Measurements from ENCODE around the gene PTPRG. TPM values are rescaled to one million over a fixed set of nuclear protein-coding genes. Genes with fewer than 3 reads are reported as not detected.
A peak's percentile ranks its signal among the peaks of the same experiment; 100 is the strongest.

The PTPRG gene
- total RNA-seq, 6 experiments from 2014 or later: 29.4 to 34.7 (median 32.7) TPM

GRCh38 chr3:61664105-61664482 lies 102.7 kb downstream of the PTPRG start:
- Mint-ChIP-seq H3K4me3 (peak overlapping the region; percentile 92), H3K4me1 (ENCODE audit: low read depth) (peaks cover 69% of the 10 kb centered on the region), H3K27me3 (ENCODE audit: insufficient read depth) (no peaks in the 10 kb centered on the region), H3K36me3 (ENCODE audit: low read depth) (peaks cover 6% of the 10 kb centered on the region; the same call in 1 of the 2 replicates), H3K27ac (peak overlapping the region; percentile 97), H3K9me3 (no peaks in the 10 kb centered on the region)
- DNase-seq: peak; percentile 94
- no peak for TF ChIP-seq CTCF (IDR thresholded peaks at IDR 0.05)

GRCh38 chr3:61665121-61665520 lies 103.8 kb downstream of the PTPRG start:
- Mint-ChIP-seq H3K27ac (peak overlapping the region; percentile 55), H3K4me1 (ENCODE audit: low read depth) (peaks cover 75% of the 10 kb centered on the region), H3K9me3 (no peaks in the 10 kb centered on the region), H3K36me3 (ENCODE audit: low read depth) (peaks cover 6% of the 10 kb centered on the region; the same call in 1 of the 2 replicates), H3K4me3 (no peak overlapping the region), H3K27me3 (ENCODE audit: insufficient read depth) (no peaks in the 10 kb centered on the region)
- TF ChIP-seq CTCF (IDR thresholded peaks at IDR 0.05): no peak
- no peak for DNase-seq

- H3K27ac Mint-ChIP-seq: no peak overlapping the region
- H3K9me3 Mint-ChIP-seq: no peaks in the 10 kb centered on the region
- H3K36me3 Mint-ChIP-seq (ENCODE audit: low read depth): peaks cover 10% of the 10 kb centered on the region
- DNase-seq: no peak
- no peak for TF ChIP-seq CTCF (IDR thresholded peaks at IDR 0.05)
- H3K27me3 Mint-ChIP-seq (ENCODE audit: insufficient read depth): no peaks in the 10 kb centered on the region
- H3K4me3 Mint-ChIP-seq: no peak overlapping the region
- H3K4me1 Mint-ChIP-seq (ENCODE audit: low read depth): peaks cover 79% of the 10 kb centered on the region
These were observed 104.6 kb downstream of the PTPRG start for GRCh38 chr3:61665987-61666386.

GRCh38 chr3:61666615-61667330 lies 105.4 kb downstream of the PTPRG start:
- no peak for TF ChIP-seq CTCF (IDR thresholded peaks at IDR 0.05)
- DNase-seq: no peak
- Mint-ChIP-seq H3K27me3 (ENCODE audit: insufficient read depth) (no peaks in the 10 kb centered on the region), H3K27ac (no peak overlapping the region), H3K4me3 (no peak overlapping the region), H3K9me3 (no peaks in the 10 kb centered on the region), H3K36me3 (ENCODE audit: low read depth) (peaks cover 12% of the 10 kb centered on the region), H3K4me1 (ENCODE audit: low read depth) (peaks cover 82% of the 10 kb centered on the region)

- H3K36me3 Mint-ChIP-seq (ENCODE audit: low read depth): peaks cover 10% of the 10 kb centered on the region
- DNase-seq: no peak
- H3K4me3 Mint-ChIP-seq: no peak overlapping the region
- peaks cover 79% of the 10 kb centered on the region for H3K4me1 Mint-ChIP-seq (ENCODE audit: low read depth)
- no peak overlapping the region for H3K27ac Mint-ChIP-seq
- no peak for TF ChIP-seq CTCF (IDR thresholded peaks at IDR 0.05)
- no peaks in the 10 kb centered on the region for H3K27me3 Mint-ChIP-seq (ENCODE audit: insufficient read depth)
- H3K9me3 Mint-ChIP-seq: no peaks in the 10 kb centered on the region
These were observed 106.0 kb downstream of the PTPRG start for GRCh38 chr3:61667383-61667782.
